ENCODE data around the gene EMD.

Gene EMD

GRCh38 chrX:154426916-154427770, 48.0 kb downstream of the EMD start:
- no peak for DNase-seq

GRCh38 chrX:154428176-154429171, 49.4 kb downstream of the EMD start, which contains the start of gene ATP6AP1:
Gene ATP6AP1 (plus strand): TSS chrX:154428677. CDS start chrX:154428693, 16 bp downstream.
- DNase-seq: peak; percentile 91

GRCh38 chrX:154429711-154430110, 50.6 kb downstream of the EMD start:
- no peak for DNase-seq

GRCh38 chrX:154430479-154430878, 51.4 kb downstream of the EMD start:
- no peak for DNase-seq

GRCh38 chrX:154430916-154431315, 51.8 kb downstream of the EMD start:
- DNase-seq: no peak

Measured in NCI-H1694 (cell line).